ENCODE data around the gene MYBPH.

MYBPH gene

DNA sequence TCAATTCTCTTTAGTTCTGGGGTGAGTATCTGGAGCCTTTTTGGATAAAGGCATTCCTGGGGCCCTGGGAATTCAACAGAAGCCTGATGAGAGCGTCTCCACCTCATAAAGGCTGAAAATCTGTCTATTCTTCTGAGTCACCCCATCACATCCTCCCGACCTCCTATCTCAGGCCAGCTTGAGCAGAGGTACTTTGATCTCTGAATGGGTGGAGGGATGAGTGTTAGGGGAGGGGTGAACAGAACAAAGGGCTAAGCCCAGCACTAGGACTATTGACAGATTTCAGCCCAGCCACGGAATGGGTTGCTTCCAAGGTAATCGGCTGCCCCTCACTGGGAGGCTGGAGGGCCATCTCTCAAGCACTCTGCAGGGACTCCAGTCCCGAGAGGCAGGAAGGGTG, 2.5 kb upstream of the MYBPH start:
- no peak for DNase-seq

DNA sequence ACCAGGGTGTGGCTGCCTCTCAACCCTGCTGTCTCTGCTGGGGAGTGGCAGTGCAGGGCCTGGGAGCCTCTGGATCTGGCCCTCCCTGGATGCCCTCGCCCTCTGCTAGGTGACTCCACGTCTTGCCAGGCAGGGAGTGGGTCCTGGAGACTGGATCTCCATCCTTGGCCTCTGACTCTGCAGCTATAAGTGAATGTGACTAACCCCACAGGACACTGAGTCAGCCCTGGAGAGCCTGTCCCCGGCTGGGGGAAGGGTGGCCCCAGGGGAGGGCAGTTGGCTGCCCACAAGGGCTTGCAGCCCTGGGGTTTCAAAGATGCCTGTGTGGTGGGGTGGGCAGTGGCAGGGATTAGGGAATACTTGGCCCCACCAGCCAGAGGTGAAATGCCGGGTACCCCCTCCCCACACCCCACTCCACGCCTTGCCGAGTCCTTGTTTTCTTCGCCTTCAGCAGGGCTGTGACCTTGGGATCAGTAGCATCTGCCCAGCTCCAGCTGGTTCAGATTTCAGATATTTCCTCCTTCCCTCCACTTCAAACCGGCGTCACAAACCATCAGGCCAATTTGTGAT, 1.9 kb upstream of the MYBPH start:
- DNase-seq = no peak

DNA sequence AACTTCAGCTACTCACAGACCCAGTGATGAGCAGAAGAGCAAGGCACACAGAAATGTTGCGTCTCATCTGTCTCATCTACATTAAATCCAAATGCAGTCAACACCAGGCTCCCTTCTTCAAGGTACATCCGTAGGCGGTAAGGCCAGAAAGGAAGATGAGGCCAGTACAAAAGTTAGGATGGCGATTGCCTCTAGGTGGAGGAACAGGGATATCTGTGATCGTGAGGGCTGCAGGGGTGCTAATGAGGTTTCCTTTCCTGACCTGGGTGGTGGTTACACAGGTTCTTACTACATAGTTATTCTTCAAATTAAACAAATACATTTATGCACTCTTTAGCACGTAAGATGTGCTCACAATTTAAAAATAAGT, 1.4 kb upstream of the MYBPH start:
- no peak for DNase-seq

DNA sequence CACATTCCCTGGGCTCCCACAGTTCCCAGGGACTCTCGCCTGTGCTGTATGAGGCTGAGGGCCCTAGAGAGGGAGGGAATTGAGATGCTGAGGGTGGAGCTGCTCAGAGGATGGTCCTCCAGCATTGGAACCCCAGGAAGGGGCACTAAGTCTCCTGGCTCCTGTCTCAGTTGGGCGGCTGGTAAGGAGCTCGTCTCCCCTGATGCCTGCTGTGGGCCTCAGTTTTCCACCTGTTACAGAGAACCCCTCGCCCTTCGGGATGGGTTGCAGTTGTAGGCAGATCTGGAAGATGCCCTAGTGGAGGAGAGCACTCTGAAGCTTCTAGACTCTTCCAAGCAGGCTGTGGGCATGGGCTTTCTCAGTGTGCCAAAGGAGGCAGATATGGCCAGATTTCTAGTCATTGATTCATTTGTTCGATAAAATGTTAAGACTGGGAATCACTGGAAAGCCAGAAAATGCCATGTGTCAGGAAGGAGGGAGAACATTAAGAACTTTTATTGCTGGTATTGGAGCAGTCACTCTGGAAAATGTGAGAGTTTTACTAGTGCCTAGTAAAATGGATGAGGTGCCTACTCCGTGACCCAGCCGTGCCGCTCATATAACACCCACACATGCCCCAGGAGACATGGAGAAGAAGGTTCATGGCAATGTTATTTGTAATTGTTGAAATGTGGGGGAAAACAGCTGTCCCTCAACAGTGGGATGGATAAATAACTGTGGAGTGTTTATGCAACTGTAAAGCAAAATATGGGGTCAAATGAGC, 828 bp upstream of the MYBPH start:
- no peak for DNase-seq

DNA sequence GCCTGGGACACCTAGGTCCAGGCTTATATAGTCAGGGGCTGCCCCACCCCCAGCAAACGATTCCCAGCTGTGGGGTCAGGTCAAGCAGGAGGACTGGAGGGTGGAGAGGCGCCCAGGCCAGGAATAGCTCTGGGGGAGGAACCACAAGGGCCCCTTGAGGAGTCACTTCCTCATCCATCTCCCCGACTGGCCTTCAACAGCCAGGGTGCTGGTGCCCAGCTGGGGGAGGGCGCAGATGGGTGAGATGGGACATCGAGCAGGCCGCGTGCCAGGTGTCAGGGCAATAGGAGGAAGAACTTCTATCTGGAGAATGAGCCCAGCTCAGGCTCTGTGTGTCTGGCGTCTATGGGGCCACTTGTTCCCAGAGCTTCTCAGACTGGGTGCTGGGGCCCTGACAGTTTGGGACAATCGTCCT, 208 bp upstream of the MYBPH start:
- DNase-seq = no peak

DNA sequence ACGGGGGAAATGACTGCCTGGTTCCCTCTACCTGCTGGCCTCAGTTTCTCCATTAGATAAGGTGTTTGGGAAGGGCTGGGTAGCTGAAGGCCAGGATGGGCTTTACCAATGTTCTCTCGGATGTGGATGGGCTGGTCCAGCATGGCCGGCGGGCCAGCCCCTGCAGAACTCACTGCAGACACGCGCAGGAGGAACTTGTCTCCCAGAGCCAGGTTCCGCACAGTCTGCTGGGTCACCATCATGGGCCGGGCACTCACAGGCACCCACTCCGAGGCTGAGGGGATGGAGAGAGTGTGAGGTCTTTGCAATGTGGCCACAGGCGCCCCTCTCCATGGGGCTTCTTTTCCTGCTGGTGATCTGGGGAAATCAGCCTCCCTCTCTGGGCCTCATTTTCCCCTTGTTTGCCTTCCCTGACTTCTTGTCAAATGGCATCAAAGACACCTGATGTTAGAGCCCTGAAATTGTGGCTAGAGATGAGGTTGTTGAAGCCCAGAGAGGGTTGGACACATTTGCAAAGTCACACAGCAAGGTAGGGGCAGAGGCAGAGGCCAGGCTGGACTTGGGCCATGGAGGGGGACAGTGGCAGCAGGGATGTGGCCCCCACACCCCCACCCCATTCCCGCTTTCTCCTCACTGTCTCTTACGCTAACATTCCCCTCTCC, 1.2 kb downstream of the MYBPH start:
- DNase-seq = no peak

DNA sequence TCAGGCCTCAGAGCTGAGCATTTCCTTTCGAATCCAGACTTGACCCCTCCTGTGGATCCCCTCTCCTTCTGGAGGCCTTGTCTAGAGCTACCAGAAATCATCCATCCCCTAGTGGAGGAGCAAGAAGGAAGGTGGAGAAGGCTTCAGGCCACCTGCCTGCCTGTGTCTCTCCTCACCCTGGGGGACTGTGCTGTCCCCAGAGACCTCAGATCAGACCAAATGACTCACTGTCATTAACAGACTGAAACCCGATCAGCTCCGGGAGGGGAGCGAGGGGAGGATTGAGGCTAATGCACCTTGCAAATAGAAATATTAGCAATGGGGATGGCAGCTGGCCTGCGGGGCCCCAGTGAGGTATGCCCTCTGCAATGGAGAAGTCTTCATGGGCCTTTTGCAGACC, 2.1 kb downstream of the MYBPH start:
- peak; percentile 55 for DNase-seq

DNA sequence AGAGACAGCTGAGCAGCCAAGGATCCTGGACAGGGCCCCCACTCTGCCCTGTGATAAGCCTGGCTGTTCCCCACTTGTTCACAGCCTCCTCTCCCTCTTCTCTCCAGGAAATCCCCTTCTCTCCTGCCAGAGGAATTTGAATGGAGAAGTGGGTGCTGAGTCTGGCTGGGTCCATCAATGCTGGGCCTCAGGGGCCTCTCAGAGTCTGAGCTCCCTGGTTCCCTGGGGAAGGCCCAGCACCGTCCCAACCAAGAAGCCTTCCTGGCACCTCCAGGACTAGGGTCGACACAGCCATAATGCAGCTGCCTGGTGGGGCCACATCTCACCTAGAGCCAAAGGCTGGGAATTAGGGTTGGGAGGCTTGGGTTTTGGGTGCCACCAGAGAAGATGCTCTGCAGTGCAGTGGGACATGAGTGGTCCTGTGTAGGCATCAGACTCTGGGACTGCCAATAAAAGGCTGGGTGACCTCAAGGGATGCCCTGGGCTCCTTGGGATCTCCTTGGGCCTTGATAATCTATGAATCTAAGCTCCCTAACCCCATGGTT, 2.5 kb downstream of the MYBPH start:
- no peak for DNase-seq

DNA sequence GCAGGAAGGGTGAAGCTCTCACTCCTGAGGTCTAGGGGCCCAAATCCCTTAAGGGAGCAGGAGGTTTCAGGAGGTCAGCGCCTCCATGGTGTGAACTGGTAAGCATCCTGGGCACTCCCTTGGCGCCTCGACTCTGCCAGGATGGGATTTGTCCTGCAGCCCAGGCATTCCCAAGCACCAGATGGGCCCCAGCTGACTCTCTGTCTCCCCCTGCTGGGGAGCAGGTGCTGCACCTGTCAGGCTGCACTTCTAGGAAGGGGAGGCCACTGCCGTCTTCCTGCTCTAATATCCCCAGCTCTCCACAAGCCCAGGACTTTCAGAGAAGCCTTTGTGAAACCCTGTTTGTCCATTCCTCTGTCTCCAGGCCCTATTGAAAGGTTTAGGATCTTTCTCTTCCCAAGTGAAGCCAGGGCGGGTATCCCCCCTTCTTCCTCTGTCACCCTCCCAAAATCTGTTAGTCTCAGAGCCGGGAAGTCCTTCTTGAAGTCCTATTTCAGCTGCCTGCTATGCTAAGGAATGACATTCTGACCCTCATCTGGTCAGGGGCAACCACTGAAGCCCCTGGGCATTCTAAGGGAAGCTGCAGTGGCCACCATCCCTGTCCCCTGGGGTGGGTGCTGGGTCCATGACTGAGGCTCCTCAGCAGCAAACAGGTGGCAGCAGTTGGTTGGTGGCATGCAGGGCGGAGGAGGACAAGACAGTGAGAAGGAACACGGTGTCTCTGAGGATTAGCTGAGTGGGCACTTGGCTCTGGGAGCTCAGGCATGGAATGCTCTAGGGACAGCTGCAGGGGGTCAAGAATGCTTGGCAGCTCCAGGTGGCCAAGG, 3.2 kb downstream of the MYBPH start:
- DNase-seq = peak; percentile 27

DNA sequence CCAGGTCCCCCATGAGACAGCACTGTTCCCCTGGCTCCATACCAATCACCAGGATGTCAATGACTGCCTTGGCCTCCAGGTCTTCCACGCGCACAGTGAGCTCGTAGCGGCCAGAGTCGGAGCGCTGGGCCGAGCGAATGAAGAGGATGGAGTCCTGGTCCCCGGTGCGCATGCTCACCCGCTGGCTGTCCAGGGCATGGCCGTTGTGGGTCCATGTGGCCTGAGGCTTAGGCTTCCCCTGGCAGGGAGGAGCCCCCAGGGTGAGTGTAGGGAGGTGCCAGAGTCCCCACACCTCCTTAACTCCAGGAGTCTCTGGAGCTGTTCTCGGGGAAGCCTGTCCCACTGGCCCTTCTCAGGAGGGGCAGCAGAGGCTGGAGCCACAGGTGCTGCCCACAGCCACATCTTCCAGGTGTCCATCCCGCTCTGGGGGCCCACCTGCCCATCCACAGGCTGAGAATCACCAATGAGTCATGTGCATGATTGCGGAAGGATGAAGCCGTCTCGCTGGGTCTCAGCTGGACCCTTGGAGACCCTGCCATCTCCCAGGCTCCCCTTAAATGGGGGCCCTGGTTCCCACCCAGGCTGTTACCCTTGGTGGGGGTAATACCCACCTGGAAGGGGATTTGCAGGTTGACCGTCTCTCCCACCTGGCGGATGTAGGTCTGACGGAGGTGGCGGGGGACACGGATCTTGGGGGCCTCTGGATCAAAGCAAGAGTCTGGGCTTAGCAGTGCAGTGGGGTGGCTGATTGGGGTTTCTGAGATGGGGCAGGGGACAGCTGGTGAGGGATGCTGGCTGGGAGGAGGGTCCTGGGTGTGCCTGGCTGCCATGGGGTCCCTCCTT, 4.1 kb downstream of the MYBPH start:
- no peak for DNase-seq

DNA sequence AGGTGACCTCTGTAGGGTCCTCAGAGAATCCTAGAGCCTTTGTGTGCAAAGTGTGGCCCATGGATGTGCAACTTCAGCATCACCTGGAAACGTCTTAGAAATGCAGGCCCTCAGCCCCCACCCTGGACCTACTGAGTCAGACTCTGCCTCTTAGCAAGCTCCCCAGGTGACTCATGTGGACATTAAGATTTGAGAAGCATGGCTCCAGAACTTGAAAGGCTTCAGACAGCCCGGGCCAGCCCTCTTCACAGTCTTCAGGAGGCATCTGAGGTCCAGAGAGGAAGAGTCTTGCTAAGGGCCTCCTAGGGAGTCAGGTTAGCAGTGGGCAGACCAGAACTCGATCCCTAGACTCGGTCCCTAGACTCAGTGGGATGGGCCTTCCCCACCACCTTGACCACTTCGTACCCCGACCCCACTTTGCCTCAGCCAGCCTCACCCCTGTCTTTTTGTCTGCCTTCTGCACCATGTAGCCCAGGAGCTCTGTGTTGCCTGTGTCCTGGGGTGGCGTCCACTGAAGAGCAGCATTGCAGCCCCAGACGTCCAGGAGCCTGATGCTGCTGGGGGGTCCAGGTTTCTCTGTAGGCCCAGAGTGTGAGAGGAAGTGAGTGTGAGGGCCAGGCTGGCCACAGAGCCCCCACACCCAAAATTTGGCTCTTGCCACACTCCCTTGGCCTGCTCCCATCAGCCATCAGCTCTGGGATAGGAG, 4.8 kb downstream of the MYBPH start:
- DNase-seq = no peak

DNA sequence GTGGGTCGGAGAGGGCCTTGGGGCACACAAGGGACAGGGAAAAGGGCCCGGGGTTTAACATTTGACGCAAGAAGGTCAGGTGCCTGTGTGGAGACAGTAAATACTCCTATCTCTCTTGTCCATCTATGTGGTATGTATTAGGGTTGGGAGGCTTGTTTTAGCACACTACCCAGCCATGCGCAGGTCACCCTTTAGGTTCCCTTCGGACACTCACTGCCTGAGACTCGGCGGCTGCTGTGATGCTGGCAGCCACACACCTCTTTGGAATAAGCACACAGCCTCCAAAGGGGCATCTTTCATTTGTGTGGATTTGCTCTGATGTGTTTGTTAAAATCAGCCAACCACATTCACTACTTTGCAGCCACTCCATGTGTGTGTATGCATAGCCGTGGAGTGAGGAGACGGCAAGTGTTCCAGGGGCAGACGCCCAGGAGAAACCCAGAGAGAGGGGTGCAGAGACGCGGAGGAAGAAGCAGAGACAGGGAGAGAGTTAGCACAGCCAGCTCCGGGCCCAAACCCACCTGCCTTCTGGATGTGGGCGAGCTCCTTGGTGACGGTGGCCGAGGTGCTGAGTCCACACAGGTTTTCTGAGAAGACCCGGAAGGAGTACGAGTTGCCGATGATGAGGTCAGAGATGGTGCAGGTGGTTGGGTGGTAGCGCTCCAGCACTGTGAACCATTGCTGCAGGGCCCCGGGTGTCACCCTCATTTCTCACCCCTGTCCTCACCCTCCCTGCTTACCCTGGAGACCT, 5.7 kb downstream of the MYBPH start:
- DNase-seq = no peak

DNA sequence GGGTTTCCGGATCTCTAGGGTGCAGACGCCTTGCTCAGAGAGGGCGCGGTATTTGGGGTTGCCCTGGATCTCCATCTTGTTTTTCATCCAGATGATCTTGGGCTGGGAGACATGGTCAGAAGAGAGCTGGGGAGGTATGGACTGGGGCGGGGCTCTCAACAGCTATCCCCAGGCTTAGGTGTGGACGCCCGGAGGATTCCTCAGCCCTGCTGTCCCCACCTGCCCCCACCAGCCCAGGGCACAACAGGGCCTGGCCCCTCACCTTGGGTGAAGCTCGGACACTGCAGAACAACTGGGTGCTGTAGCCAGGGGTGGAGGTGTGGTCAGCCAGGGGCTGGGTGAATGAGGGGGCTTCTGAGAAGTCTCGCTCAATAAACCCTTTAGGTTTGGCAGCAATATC, 6.6 kb downstream of the MYBPH start:
- DNase-seq = no peak

DNA sequence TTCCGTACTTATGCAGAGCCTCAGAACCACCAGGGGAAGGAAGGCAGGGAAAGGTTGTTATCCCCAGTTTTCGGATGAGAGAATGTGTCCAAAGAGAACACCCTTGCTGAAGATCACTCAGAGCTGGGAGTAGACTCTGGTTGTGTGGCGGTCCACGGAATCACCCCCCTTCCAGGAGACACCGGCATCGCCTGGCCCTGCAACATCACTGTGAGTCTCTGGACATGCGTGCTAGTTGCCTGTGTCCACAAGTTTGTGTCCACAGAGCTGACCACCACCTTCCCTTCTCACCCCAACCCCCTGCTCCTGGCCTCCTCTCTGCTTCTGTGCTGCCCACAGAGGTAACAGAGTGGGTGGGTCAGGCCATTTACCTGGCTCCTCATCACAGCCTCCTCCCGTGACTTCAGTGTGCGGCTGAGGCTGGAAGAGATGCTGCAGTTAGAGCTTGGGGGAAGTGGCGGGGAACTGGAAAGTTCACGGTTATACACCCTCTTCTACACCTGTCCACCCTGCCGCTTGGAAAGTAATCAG, 7.3 kb downstream of the MYBPH start:
- no peak for DNase-seq

DNA sequence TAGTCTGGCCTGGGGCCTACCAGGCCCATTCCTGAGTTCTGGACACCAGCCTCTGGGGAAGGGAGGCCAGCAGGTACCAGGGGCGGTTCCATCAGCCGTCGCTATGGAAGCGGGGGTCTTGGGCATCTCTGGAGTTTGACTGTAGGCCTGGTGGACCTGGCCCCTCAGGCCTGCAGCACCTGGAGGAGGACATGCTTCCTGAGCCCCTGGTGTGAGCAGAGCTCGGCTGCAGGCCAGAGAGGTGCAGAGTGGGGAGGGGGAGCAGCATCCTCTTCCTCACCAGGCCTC, 7.8 kb downstream of the MYBPH start:
- DNase-seq = no peak

DNA sequence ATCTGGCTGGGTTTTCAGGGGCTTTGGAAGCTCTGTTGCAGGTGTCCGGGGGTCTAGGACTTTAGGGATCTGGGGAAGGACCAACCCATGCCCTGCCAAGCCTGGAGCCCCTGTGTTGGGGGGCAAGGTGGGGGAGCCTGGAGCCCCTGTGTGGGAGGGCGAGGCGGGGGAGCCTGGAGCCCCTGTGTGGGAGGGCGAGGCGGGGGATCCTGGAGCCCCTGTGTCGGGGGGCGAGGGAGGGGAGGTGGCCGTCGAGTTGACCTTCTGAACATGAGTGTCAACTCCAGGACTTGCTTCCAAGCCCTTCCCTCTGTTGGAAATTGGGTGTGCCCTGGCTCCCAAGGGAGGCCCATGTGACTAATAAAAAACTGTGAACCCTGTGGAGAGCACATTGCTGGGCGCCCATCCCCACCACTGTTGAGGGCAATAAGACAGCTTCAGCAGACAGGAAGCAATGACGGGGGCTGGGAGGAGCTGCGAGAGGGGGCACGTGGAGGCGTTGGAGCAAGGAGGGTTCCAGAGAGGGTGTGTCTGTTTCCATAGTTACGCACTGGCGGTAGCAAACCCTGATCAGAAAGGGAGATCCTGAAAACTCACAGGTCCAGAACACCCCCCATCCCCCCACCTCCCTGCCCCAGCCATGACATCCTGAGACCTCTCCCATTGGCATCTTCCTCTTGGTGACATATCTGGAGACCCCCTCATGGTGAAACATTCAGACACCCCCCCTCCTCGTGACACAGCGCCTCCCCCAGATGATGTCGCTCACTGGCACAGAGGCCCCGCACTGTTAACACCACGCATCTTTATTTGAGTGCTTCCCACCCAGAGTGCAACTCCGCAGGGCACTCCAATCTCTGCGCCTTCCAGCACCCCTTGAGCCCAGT, 8.4 kb downstream of the MYBPH start:
- no peak for DNase-seq

DNA sequence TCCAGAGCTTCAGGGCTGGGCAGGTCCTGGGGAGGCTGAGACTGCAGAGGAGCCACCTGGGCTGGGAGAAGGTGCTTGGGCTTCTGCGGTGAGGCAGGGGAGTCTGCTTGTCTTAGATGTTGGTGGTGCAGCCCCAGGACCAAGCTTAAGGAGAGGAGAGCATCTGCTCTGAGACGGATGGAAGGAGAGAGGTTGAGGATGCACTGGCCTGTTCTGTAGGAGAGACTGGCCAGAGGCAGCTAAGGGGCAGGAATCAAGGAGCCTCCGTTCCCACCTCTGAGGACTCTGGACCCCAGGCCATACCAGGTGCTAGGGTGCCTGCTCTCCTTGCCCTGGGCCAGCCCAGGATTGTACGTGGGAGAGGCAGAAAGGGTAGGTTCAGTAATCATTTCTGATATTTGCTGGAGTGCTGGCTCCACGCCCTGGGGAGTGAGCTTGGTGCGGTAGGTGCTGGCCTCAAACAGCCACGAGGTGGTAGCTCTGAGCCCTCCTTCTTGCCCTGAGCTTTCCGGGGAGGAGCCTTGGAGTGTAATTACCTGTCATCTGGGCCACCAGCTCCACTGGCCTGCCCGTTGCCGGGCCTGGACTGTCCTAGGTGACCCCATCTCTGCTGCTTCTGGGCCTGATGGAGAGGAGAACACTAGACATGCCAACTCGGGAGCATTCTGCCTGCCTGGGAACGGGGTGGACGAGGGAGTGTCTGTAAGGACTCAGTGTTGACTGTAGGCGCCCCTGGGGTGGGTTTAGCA, 9.3 kb downstream of the MYBPH start:
- no peak for DNase-seq

DNA sequence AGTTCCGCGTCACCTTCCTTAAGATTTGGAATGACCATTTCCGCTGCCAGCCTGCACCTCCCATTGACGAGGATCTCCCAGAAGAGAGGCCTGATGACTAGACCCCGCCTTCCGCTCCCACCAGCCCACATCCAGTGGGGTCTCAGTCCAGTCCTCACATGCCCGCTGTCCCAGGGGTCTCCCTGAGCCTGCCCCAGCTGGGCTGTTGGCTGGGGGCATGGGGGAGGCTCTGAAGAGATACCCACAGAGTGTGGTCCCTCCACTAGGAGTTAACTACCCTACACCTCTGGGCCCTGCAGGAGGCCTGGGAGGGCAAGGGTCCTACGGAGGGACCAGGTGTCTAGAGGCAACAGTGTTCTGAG, 9.8 kb downstream of the MYBPH start:
- no peak for DNase-seq

Data from NCI-H1105 treated with DMSO at 0.1 percent for 48 hours (cell line).